HG03460 (cell line): Measurements from ENCODE around the gene FGF22.

Experiments used
- ATAC-seq: cut with Tn5 transposase; IDR thresholded peaks from one replicate; pipeline ENCODE4 v1.9.1; 2021; ENCODE audit not compliant: unreplicated experiment

The FGF22 gene

GRCh38 chr19:677601-678436 lies 38.1 kb downstream of the FGF22 start:
- no peak for ATAC-seq

- ATAC-seq = no peak
These were observed 39.2 kb downstream of the FGF22 start for GRCh38 chr19:678791-679388.

- peak; percentile 8 for ATAC-seq
These were observed 40.0 kb downstream of the FGF22 start for GRCh38 chr19:679418-680286.

DNA sequence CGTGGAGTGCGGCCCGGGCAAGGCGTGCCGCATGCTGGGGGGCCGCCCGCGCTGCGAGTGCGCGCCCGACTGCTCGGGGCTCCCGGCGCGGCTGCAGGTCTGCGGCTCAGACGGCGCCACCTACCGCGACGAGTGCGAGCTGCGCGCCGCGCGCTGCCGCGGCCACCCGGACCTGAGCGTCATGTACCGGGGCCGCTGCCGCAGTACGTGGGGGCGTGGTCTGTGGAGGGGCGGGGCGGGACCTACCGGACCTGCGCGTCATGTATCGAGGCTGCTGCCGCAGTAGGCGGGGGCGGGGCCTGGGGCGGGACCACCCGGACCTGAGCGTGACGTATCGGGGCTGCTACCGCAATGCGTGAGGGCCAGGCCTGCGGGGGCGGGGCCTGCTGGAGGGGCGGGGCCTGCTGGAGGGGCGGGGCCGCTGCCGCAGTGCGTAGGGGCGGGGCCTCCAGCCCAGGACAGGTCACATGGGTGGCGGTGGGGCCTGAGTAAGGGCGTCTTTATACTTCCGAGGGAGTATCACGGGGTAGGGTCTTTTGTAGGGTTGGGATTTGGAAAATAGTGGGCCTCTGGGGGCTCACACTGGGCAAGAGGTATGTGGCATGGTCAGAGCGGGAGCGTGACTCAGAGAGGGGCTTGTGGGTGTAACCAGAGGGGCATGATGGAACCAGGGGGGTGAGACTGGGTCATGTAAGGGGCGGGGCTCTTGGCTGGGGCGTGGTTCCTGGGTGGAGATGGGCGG lies 40.8 kb downstream of the FGF22 start:
- peak; percentile 60 for ATAC-seq

GRCh38 chr19:681029-682019 lies 41.6 kb downstream of the FGF22 start:
- ATAC-seq = no peak

GRCh38 chr19:682678-683320 lies 43.1 kb downstream of the FGF22 start:
- no peak for ATAC-seq

DNA sequence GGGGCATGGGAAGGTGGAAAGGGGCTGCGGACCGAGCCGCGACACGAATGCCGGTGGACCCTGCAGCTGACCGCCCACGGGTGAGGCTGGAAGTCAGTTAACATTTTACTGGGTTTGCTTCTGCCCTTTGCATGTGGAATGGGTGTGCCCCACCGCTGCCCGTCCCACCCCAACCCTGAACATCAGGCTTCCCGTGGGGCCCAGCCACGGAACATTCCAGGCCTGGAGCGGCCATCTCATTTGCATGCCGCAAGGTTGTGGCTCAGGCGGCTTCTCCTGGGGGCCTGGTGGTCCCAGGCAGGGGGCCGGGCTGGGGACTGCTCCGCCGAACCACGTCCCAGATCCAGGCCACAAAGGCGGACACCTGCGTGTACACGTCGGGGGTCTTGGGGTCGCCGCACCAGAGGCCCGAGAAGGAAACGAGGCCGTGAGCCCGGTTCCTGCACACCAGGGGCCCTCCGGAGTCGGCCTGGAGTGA lies 45.8 kb downstream of the FGF22 start:
- ATAC-seq = no peak

DNA sequence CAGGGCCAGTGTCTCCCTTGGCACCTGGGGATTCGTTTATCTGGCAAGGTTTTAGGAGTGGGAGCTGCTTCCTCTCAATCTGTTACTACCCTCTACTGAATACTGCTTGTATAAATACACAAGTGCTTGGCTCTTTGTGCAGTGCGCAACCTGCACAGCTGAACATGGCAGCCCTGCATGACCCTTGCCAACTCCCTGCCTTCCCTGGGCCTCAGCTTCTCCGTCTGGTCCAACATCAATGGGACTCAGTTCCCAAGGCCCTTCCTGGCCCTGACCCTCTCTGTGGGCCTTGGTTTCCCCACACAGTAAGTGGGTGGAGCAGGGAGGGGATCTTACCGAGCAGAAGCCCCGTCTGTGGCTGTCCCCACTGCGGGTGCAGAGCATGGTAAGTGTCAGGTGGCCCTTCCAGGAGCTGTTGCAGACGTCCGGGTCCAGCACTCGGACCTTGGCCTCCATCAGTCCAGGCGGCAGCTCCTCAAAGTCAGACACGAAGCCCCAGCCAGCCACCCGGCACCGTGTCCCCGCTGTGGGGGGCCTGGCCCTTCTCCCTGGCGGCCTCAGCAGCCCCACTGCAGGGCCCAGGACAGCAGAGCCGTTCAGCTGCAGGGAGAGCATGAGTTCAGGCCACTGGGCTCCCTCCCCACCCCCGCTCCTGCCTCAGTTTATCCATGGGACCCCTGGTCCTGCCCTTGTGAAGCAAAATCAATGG lies 47.1 kb downstream of the FGF22 start:
- ATAC-seq = no peak

DNA sequence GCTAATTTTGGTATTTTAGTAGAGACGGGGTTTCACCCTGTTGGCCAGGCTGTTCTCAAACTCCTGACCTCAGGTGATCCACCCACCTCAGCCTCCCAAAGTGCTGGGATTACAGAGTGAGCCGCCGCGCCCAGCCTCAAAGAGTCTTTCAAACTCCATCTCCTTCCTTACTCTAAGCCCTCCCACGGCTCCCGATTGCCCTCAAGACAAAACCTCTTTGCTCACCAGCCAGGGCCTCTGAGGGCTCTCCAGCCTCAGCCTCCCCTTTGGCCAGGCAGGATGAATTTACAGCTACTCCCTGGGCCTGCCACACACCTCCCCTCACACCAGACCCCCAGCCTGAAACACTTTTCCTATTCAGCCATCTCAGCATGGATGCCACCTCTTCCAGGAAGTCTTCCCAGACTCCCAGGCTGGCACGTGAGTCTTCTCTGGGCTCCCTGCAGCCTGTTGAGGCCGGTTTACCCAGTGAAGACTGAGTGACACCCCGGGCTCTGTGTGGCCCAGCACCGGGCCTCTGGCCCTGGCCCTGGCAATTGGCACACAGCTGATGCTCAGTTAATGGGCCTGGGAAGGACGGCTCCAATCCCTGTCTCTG lies 48.0 kb downstream of the FGF22 start:
- ATAC-seq = no peak

GRCh38 chr19:688214-688613 lies 48.5 kb downstream of the FGF22 start:
- ATAC-seq = no peak

DNA sequence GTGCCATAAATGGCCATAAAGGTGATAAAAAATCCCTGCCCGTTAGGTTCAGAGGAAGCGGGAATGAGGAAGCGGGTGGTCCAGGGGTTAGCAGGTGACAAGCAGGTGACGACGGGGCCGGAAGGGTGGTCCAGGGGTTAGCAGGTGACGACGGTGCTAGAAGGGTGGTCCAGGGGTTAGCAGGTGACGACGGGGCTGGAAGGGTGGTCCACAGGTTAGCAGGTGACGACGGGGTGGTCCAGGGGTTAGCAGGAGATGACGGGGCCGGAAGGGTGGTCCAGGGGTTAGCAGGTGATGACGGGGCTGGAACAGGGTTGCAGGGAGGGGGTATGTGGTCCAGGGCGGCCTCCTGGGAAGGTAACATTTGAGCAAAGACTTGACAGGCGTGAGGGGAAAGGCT lies 49.3 kb downstream of the FGF22 start:
- ATAC-seq = no peak

- no peak for ATAC-seq
These were observed 50.5 kb downstream of the FGF22 start for GRCh38 chr19:690203-690602.
